Osteoblast (primary cell): ENCODE data around the gene TMEM42. TPM values are rescaled to one million over a fixed set of nuclear protein-coding genes. Genes with fewer than 3 reads are reported as not detected.

ENCODE experiments used
- DNase-seq: peaks from one replicate; pipeline ENCODE4 v3.0.0; 2011; ENCODE audit warnings: low spot score, mixed read lengths; ENCODE audit not compliant: insufficient read length; ENCODE audit errors: missing footprints
- H2AFZ ChIP-seq: 2 replicates; pipeline ENCODE4 v1.6.0; 2011; ENCODE audit warnings: mild to moderate bottlenecking, low read length
- H3K27ac ChIP-seq: 2 replicates; pipeline ENCODE4 v1.5.1; 2011; ENCODE audit warnings: mild to moderate bottlenecking, low read depth, low read length, moderate library complexity
- H3K27me3 ChIP-seq: 2 replicates; pipeline ENCODE4 v1.6.0; 2012; ENCODE audit warnings: mild to moderate bottlenecking, control low read depth, inconsistent platforms, low read length, moderate library complexity; ENCODE audit not compliant: insufficient read depth
- H3K36me3 ChIP-seq: 2 replicates; pipeline ENCODE4 v1.5.1; 2011; ENCODE audit warnings: mild to moderate bottlenecking, low read length, control low read depth, moderate library complexity; ENCODE audit not compliant: insufficient read depth
- H3K4me1 ChIP-seq: 2 replicates; pipeline ENCODE4 v1.5.1; 2011; ENCODE audit warnings: mild to moderate bottlenecking, low read length, control low read depth, moderate library complexity; ENCODE audit not compliant: insufficient read depth
- H3K4me2 ChIP-seq: 2 replicates; pipeline ENCODE4 v1.6.0; 2011; ENCODE audit warnings: mild to moderate bottlenecking, low read length; ENCODE audit not compliant: insufficient read depth
- H3K4me3 ChIP-seq: fragments of 200-600 bp; sonication (generic); 3 replicates; pipeline ENCODE4 v1.5.1; 2012; ENCODE audit warnings: mild to moderate bottlenecking, low read length, inconsistent platforms; ENCODE audit not compliant: insufficient read depth
- H3K79me2 ChIP-seq: 2 replicates; pipeline ENCODE4 v1.6.0; 2012; ENCODE audit warnings: mild to moderate bottlenecking, low read length, control low read depth, inconsistent platforms; ENCODE audit not compliant: insufficient read depth
- H3K9me3 ChIP-seq: 2 replicates; pipeline ENCODE4 v1.5.1; 2011; ENCODE audit warnings: low read depth, low read length, control low read depth
- H4K20me1 ChIP-seq: 2 replicates; pipeline ENCODE4 v1.6.0; 2012; ENCODE audit warnings: mild to moderate bottlenecking, low read length, control low read depth; ENCODE audit not compliant: insufficient read depth
- total RNA-seq: library from RNA; depleted of rRNA; stranded (reverse); fragments of >200 nt; gene quantifications from 2 replicates; pipeline ENCODE4 v1.2.3, GENCODE V29; 2012
- TF ChIP-seq, protein P1 (sequence below): IDR thresholded peaks from 2 replicates; pipeline ENCODE4 v1.5.1; 2011; ENCODE audit warnings: mild to moderate bottlenecking, low read depth, low read length, moderate library complexity; ENCODE audit errors: extremely low read depth

TMEM42 gene
- total RNA-seq, 1 donor, result 18.1 TPM

GRCh38 chr3:44914936-44915335 lies 53.2 kb downstream of the TMEM42 start:
- no peak overlapping the region for H3K27ac ChIP-seq
- no peaks in the 10 kb centered on the region for H3K36me3 ChIP-seq
- no peaks in the 10 kb centered on the region for H3K4me1 ChIP-seq
- H3K79me2 ChIP-seq, result no peaks in the 10 kb centered on the region
- H2AFZ ChIP-seq, result no peak overlapping the region
- H4K20me1 ChIP-seq, result peaks cover 10% of the 10 kb centered on the region
- H3K9me3 ChIP-seq, result peaks cover 2% of the 10 kb centered on the region
- H3K4me3 ChIP-seq, result no peak overlapping the region
- peaks cover 5% of the 10 kb centered on the region for H3K27me3 ChIP-seq
- no peak overlapping the region for H3K4me2 ChIP-seq
- TF ChIP-seq, protein P1, sequence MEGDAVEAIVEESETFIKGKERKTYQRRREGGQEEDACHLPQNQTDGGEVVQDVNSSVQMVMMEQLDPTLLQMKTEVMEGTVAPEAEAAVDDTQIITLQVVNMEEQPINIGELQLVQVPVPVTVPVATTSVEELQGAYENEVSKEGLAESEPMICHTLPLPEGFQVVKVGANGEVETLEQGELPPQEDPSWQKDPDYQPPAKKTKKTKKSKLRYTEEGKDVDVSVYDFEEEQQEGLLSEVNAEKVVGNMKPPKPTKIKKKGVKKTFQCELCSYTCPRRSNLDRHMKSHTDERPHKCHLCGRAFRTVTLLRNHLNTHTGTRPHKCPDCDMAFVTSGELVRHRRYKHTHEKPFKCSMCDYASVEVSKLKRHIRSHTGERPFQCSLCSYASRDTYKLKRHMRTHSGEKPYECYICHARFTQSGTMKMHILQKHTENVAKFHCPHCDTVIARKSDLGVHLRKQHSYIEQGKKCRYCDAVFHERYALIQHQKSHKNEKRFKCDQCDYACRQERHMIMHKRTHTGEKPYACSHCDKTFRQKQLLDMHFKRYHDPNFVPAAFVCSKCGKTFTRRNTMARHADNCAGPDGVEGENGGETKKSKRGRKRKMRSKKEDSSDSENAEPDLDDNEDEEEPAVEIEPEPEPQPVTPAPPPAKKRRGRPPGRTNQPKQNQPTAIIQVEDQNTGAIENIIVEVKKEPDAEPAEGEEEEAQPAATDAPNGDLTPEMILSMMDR, result peak; percentile 39
- peak; percentile 91 for DNase-seq

Other genes starting within 250 kb of the TMEM42 start
- 17.7 and 18.6 TPM in 2 replicates for gene ZNF197, start 236.9 kb upstream of the TMEM42 start, total RNA-seq
- 14.7 and 16.3 TPM in 2 replicates for gene ZNF35, start 213.2 kb upstream of the TMEM42 start, total RNA-seq
- 4.0 and 4.7 TPM in 2 replicates for gene ZNF502, start 149.3 kb upstream of the TMEM42 start, total RNA-seq
- 6.5 and 7.2 TPM in 2 replicates for gene ZNF501, start 132.3 kb upstream of the TMEM42 start, total RNA-seq
- gene KIAA1143, start 100.3 kb upstream of the TMEM42 start, total RNA-seq, result 30.0 and 31.8 TPM in 2 replicates
- 1.5 and 1.8 TPM in 2 replicates for gene KIF15, start 100.1 kb upstream of the TMEM42 start, total RNA-seq
- not detected in 2 replicates for gene TGM4, start 12.7 kb downstream of the TMEM42 start, total RNA-seq
- 61.2 and 62.5 TPM in 2 replicates for gene ZDHHC3, start 114.3 kb downstream of the TMEM42 start, total RNA-seq
- gene EXOSC7, start 114.3 kb downstream of the TMEM42 start, total RNA-seq, result 25.0 and 31.8 TPM in 2 replicates
- gene CLEC3B, start 164.4 kb downstream of the TMEM42 start, total RNA-seq, result 48.9 and 52.5 TPM in 2 replicates